ENCODE data around the gene DAND5. TPM values are rescaled to one million over a fixed set of nuclear protein-coding genes. Genes with fewer than 3 reads are reported as not detected.

DAND5 gene
- total and polyA plus RNA-seq, 4 donors = 0.01 to 0.25 (median 0.17) TPM

- Histone ChIP-seq H3K9ac (ENCODE audit: insufficient read depth in 1 of 2, low read length in 2 of 2) (no peak overlapping the region), H3K9me3 (ENCODE audit: control insufficient read depth in 4 of 4, insufficient read depth in 3 of 4, low read length in 3 of 4) (no peaks in the 10 kb centered on the region), H3K27ac (ENCODE audit: low read depth in 1 of 2, low read length in 1 of 2) (peak overlapping the region in 1 of 2 donors; percentile 60), H3K36me3 (ENCODE audit: control insufficient read depth in 4 of 4, insufficient read depth in 4 of 4, low read length in 4 of 4) (no peaks in the 10 kb centered on the region), H3K27me3 (ENCODE audit: control insufficient read depth in 3 of 3, insufficient read depth in 3 of 3, low read length in 2 of 3) (no peaks in the 10 kb centered on the region), H3K4me1 (ENCODE audit: control insufficient read depth in 5 of 5, insufficient read depth in 5 of 5, low read length in 5 of 5) (peaks cover 0 to 4% (median under 1%) of the 10 kb centered on the region in 5 donors), H3K4me3 (no peak overlapping the region)
- TF ChIP-seq CTCF (IDR thresholded peaks at IDR 0.05; ENCODE audit: control extremely low read depth, extremely low read depth) = no peak
- no peak for DNase-seq
- ATAC-seq (ENCODE audit: insufficient read depth, low FRiP score) = no peak
- WGBS, 2 donors = 86 to 95% methylated on average over 7 of the region's 7 CpGs
Measured at GRCh38 chr19:12970070-12970820, 869 bp downstream of the DAND5 start.

GRCh38 chr19:12973236-12973635 is 3.9 kb downstream of the DAND5 start:
- DNase-seq (no peak), ATAC-seq (ENCODE audit: insufficient read depth, low FRiP score) (no peak)
- H3K36me3 ChIP-seq (ENCODE audit: control insufficient read depth in 4 of 4, insufficient read depth in 4 of 4, low read length in 4 of 4) = no peaks in the 10 kb centered on the region
- no peaks in the 10 kb centered on the region for H3K27me3 ChIP-seq (ENCODE audit: control insufficient read depth in 3 of 3, insufficient read depth in 3 of 3, low read length in 2 of 3)
- no peak overlapping the region for H3K9ac ChIP-seq (ENCODE audit: insufficient read depth in 1 of 2, low read length in 2 of 2)
- H3K4me3 ChIP-seq = no peak overlapping the region
- H3K27ac ChIP-seq (ENCODE audit: low read depth in 1 of 2, low read length in 1 of 2) = no peak overlapping the region
- peaks cover 0 to 3% (median 0%) of the 10 kb centered on the region in 5 donors for H3K4me1 ChIP-seq (ENCODE audit: control insufficient read depth in 5 of 5, insufficient read depth in 5 of 5, low read length in 5 of 5)
- H3K9me3 ChIP-seq (ENCODE audit: control insufficient read depth in 4 of 4, insufficient read depth in 3 of 4, low read length in 3 of 4) = no peaks in the 10 kb centered on the region
- TF ChIP-seq CTCF (IDR thresholded peaks at IDR 0.05; ENCODE audit: control extremely low read depth, extremely low read depth) = no peak
- 90 to 95% methylated on average over 16 of the region's 16 CpGs for WGBS, 2 donors

- Histone ChIP-seq H3K27me3 (ENCODE audit: control insufficient read depth in 3 of 3, insufficient read depth in 3 of 3, low read length in 2 of 3) (no peaks in the 10 kb centered on the region), H3K27ac (ENCODE audit: low read depth in 1 of 2, low read length in 1 of 2) (no peak overlapping the region), H3K9me3 (ENCODE audit: control insufficient read depth in 4 of 4, insufficient read depth in 3 of 4, low read length in 3 of 4) (no peaks in the 10 kb centered on the region)
Measured at GRCh38 chr19:12974301-12975220, 5.2 kb downstream of the DAND5 start.

More at GRCh38 chr19:12974301-12975220, 5.2 kb downstream of the DAND5 start:
- no peak overlapping the region for H3K4me3 ChIP-seq
- DNase-seq = no peak
- H3K36me3 ChIP-seq (ENCODE audit: control insufficient read depth in 4 of 4, insufficient read depth in 4 of 4, low read length in 4 of 4) = no peaks in the 10 kb centered on the region
- TF ChIP-seq CTCF (IDR thresholded peaks at IDR 0.05; ENCODE audit: control extremely low read depth, extremely low read depth) = no peak
- WGBS, 2 donors = 63 to 70% methylated on average over 18 to 19 of the region's 19 CpGs
- H3K9ac ChIP-seq (ENCODE audit: insufficient read depth in 1 of 2, low read length in 2 of 2) = no peak overlapping the region
- H3K4me1 ChIP-seq (ENCODE audit: control insufficient read depth in 5 of 5, insufficient read depth in 5 of 5, low read length in 5 of 5) = peaks cover 0 to 2% (median 0%) of the 10 kb centered on the region in 5 donors
- no peak for ATAC-seq (ENCODE audit: insufficient read depth, low FRiP score)
